WTC11 (cell line): ENCODE measurements around the gene RIMS4.

Experiments used
- CBFB ChIP-seq: sonication (generic); formaldehyde crosslinking; IDR thresholded peaks from 2 replicates; pipeline ENCODE4 v1.8.1; 2022; ENCODE audit warnings: mild to moderate bottlenecking, low read depth, missing genetic modification reagents
- ZBTB21 ChIP-seq: sonication (generic); formaldehyde crosslinking; IDR thresholded peaks from 2 replicates; pipeline ENCODE4 v1.8.1; 2023; ENCODE audit warnings: mild to moderate bottlenecking, missing genetic modification reagents, borderline replicate concordance
- TF ChIP-seq, protein P1 (sequence below): sonication (generic); formaldehyde crosslinking; IDR thresholded peaks from 2 replicates; pipeline ENCODE4 v1.8.1; 2023; ENCODE audit warnings: mild to moderate bottlenecking, missing genetic modification reagents, moderate library complexity
- TF ChIP-seq, protein P2 (sequence below): sonication (generic); formaldehyde crosslinking; IDR thresholded peaks from 2 replicates; pipeline ENCODE4 v1.8.0; 2022; ENCODE audit warnings: mild to moderate bottlenecking, missing genetic modification reagents
- TF ChIP-seq, protein P3 (sequence below): sonication (generic); formaldehyde crosslinking; conservative IDR thresholded peaks from 2 replicates; pipeline ENCODE4 v1.8.1; 2022; ENCODE audit warnings: mild to moderate bottlenecking, missing genetic modification reagents
- TF ChIP-seq, protein P4 (sequence below): fragments of 200-600 bp; IDR thresholded peaks from 2 replicates; pipeline ENCODE4 v1.8.0; 2022; ENCODE audit warnings: antibody characterized with exemption
- TF ChIP-seq, protein P5 (sequence below): sonication (generic); formaldehyde crosslinking; IDR thresholded peaks from 2 replicates; pipeline ENCODE4 v1.8.1; 2023; ENCODE audit warnings: mild to moderate bottlenecking, missing genetic modification reagents, borderline replicate concordance

DNA sequence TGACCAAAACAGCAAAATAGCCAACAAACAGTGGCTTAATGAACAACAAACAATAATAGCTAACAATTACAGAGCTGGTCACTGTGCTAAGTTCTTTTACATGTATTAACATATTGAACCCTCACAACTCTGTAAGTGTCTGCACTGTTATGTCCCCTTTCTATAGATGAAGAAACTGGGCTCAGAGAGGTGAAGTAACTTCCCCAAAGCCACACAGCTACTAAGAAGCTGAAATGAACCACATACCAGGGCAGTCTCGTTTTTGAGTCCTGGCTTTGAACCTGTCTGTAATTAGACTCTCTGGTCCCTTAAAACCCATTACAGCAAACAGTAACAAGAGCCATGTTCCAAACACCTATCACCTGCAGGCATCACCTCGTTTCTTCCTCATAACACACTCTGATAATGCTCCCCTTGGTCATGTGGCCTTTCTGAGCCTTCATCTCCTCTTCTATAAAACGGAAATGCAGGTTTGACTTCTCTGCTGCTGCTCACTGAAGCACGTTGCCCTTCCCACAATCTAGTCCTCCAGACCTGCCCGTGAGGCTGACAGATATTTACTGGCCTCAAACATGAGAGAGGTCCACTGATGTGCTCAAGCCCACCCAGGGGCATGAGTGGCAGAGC is 41.4 kb downstream of the RIMS4 start:
- TF ChIP-seq, protein P1, sequence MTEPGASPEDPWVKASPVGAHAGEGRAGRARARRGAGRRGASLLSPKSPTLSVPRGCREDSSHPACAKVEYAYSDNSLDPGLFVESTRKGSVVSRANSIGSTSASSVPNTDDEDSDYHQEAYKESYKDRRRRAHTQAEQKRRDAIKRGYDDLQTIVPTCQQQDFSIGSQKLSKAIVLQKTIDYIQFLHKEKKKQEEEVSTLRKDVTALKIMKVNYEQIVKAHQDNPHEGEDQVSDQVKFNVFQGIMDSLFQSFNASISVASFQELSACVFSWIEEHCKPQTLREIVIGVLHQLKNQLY (CRISPR knock-in tag), result no peak
- no peak for TF ChIP-seq ZBTB21 (CRISPR knock-in tag)
- TF ChIP-seq, protein P2, sequence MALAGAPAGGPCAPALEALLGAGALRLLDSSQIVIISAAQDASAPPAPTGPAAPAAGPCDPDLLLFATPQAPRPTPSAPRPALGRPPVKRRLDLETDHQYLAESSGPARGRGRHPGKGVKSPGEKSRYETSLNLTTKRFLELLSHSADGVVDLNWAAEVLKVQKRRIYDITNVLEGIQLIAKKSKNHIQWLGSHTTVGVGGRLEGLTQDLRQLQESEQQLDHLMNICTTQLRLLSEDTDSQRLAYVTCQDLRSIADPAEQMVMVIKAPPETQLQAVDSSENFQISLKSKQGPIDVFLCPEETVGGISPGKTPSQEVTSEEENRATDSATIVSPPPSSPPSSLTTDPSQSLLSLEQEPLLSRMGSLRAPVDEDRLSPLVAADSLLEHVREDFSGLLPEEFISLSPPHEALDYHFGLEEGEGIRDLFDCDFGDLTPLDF, result no peak
- TF ChIP-seq, protein P3, sequence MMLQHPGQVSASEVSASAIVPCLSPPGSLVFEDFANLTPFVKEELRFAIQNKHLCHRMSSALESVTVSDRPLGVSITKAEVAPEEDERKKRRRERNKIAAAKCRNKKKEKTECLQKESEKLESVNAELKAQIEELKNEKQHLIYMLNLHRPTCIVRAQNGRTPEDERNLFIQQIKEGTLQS (CRISPR knock-in tag), result no peak
- TF ChIP-seq CBFB (CRISPR knock-in tag), result no peak
- TF ChIP-seq, protein P4, sequence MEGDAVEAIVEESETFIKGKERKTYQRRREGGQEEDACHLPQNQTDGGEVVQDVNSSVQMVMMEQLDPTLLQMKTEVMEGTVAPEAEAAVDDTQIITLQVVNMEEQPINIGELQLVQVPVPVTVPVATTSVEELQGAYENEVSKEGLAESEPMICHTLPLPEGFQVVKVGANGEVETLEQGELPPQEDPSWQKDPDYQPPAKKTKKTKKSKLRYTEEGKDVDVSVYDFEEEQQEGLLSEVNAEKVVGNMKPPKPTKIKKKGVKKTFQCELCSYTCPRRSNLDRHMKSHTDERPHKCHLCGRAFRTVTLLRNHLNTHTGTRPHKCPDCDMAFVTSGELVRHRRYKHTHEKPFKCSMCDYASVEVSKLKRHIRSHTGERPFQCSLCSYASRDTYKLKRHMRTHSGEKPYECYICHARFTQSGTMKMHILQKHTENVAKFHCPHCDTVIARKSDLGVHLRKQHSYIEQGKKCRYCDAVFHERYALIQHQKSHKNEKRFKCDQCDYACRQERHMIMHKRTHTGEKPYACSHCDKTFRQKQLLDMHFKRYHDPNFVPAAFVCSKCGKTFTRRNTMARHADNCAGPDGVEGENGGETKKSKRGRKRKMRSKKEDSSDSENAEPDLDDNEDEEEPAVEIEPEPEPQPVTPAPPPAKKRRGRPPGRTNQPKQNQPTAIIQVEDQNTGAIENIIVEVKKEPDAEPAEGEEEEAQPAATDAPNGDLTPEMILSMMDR, result no peak
- TF ChIP-seq, protein P5, sequence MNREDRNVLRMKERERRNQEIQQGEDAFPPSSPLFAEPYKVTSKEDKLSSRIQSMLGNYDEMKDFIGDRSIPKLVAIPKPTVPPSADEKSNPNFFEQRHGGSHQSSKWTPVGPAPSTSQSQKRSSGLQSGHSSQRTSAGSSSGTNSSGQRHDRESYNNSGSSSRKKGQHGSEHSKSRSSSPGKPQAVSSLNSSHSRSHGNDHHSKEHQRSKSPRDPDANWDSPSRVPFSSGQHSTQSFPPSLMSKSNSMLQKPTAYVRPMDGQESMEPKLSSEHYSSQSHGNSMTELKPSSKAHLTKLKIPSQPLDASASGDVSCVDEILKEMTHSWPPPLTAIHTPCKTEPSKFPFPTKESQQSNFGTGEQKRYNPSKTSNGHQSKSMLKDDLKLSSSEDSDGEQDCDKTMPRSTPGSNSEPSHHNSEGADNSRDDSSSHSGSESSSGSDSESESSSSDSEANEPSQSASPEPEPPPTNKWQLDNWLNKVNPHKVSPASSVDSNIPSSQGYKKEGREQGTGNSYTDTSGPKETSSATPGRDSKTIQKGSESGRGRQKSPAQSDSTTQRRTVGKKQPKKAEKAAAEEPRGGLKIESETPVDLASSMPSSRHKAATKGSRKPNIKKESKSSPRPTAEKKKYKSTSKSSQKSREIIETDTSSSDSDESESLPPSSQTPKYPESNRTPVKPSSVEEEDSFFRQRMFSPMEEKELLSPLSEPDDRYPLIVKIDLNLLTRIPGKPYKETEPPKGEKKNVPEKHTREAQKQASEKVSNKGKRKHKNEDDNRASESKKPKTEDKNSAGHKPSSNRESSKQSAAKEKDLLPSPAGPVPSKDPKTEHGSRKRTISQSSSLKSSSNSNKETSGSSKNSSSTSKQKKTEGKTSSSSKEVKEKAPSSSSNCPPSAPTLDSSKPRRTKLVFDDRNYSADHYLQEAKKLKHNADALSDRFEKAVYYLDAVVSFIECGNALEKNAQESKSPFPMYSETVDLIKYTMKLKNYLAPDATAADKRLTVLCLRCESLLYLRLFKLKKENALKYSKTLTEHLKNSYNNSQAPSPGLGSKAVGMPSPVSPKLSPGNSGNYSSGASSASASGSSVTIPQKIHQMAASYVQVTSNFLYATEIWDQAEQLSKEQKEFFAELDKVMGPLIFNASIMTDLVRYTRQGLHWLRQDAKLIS (CRISPR knock-in tag), result no peak
